ENCODE results near the gene CREG2. TPM values are rescaled to one million over a fixed set of nuclear protein-coding genes. Genes with fewer than 3 reads are reported as not detected.

The CREG2 gene
- total RNA-seq, 4 donors from 2014 or later: not detected

DNA sequence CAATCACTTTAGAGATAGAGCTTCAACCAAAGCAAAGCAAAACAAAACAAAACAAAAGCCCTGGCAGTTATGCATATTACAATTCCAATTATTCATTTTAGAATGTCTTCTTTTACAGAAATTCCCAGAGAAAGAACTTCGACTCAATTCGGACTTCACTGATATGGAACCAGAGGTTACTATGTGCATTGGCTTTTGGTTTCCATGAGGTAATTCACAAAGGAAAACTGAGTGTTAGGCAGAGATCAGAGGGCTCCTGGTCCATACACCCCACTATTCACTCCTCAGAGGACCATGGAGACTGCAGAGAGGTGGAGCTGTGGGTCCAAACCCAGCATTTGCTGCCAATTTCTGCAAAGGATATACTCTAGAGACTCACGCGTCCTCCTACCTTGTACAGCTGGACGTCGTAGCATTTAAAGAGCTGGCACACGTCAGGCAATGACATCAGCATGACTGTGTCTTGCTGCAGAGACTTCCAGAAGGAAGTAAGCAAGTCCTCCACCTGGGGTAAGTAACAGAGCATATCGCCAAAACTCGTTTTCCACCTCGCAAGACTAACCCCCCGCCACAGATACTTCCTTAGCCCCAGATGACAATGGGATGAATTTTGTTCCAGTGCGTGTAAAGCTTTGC is 31.3 kb upstream of the CREG2 start:
- TF ChIP-seq, protein P1, sequence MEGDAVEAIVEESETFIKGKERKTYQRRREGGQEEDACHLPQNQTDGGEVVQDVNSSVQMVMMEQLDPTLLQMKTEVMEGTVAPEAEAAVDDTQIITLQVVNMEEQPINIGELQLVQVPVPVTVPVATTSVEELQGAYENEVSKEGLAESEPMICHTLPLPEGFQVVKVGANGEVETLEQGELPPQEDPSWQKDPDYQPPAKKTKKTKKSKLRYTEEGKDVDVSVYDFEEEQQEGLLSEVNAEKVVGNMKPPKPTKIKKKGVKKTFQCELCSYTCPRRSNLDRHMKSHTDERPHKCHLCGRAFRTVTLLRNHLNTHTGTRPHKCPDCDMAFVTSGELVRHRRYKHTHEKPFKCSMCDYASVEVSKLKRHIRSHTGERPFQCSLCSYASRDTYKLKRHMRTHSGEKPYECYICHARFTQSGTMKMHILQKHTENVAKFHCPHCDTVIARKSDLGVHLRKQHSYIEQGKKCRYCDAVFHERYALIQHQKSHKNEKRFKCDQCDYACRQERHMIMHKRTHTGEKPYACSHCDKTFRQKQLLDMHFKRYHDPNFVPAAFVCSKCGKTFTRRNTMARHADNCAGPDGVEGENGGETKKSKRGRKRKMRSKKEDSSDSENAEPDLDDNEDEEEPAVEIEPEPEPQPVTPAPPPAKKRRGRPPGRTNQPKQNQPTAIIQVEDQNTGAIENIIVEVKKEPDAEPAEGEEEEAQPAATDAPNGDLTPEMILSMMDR (IDR thresholded peaks at IDR 0.05; ENCODE audit: low read depth): no peak

DNA sequence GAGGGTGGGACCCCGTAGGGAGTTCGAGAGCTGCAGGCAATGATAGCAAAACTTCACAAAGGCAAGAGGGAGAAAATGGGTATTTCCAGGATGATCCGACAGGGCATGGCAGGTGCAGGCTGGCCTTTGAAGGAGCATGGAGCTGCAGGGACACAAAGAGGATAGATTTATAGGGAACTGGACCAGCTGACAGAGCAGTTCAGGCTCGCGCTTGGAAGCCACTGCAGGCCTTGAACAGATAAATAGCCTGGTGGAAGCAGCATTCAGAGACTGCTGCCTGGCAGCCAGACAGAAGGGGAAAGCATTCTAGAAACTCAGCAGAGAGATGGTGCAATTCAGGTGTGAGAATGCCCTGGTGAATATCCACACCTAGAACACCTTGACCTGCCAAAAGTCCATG is 29.3 kb upstream of the CREG2 start:
- TF ChIP-seq, protein P1 (IDR thresholded peaks at IDR 0.05; ENCODE audit: low read depth): no peak

DNA sequence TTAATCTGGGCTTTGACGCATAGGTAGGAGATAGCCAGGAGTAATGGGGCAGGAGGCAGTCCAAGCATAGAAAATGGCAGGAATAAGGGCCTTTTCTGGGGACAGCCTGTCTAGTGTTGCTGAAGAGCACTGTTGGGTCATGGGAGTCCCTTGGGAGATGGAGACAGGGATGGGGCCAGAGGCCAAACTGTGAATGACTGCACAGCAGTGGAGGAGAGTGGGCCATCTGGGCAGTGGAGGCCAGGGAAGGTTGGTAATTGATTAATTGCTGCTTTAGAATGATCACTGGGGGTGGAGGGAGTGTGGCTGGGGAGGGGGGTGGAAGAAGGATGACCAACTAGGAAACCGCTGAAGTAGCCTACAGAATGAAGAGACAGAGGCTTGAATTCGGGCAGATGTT is 28.6 kb upstream of the CREG2 start:
- TF ChIP-seq, protein P1 (IDR thresholded peaks at IDR 0.05; ENCODE audit: low read depth): no peak

DNA sequence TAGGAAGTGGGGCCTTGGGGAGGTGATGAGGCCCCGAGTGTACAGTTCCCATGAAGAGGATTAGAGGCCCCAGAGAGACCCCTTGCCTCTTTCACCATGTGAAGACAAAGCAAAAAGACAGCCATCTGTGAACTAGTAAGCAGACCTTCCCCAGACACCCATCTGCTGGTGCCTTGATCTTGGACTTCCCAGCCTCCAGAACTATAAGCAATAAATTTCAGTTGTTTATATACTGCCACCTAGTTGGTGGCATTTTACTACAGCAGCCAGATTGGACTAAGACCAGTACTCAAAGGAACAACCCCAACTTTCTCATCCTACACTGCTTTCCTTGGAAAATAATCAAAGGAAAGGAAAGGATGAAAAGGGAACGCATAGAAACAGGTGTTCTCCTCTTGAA is 27.9 kb upstream of the CREG2 start:
- TF ChIP-seq, protein P1 (IDR thresholded peaks at IDR 0.05; ENCODE audit: low read depth): no peak

DNA sequence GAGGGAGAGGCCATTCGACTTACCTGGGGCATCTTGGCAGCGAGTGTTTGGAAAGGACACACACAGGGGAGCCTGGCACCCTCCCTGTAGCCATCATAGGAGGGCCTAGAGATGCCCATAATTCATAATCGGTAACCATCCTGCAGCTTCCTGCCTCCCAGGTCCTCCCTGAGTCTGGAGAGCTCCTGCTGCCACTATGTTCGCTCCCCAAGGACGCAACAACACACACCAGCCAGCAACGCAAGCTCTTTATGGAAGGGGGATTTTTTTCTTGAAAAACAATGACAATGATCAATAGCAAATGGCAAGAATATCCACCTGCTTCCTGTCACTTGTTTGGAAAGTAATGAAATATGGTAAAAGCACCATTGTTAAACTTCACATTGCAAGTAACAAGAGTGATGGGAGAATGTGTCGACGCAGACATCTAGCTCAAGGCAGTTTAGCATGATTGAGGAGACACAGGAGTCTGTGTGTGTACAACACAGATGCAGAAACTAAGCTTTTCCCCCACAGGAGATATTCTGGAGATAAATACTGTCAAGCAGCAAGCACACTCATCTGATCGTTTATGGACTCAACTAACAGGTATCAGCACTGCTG is 24.9 kb upstream of the CREG2 start:
- TF ChIP-seq, protein P1 (IDR thresholded peaks at IDR 0.05; ENCODE audit: low read depth): no peak

DNA sequence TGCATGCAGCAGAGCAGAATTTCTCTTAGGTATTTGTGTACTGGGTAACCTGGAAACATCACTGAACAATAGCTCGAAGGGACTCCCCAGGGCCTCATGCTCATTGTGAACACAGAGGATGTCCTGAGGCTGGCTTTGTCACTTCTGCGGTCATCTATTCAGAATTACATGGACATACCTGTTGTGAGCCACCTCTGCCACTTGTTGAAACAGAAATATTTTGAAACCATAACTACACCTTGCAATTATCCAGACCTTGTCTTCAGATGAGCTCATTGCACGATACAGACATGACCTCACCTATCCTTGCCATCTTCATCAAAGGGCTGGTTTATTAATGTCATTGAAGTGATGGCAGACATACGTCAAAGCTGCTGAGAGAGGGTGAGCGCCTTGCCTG is 23.4 kb upstream of the CREG2 start:
- TF ChIP-seq, protein P1 (IDR thresholded peaks at IDR 0.05; ENCODE audit: low read depth): no peak

DNA sequence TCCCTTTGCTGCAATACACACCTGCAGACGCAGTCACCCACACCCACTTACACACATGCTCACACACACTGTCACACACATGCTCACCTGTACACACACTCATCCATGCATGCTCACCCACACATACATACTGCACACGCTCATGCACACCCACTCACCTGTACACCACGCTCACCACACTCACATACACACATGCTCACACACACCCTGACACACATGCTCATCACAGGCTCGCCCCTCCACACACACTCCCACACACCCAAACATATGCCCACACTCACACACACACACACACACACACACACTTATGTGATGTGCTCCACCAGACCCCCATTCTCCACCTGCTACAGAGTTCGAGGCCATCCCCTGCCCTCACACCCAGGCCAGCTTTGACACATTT is 22.8 kb upstream of the CREG2 start:
- TF ChIP-seq, protein P1 (IDR thresholded peaks at IDR 0.05; ENCODE audit: low read depth): no peak

Measured in subcutaneous adipose tissue (tissue), 4 donors.